ENCODE results near the gene TET3. TPM values are rescaled to one million over a fixed set of nuclear protein-coding genes. Genes with fewer than 3 reads are reported as not detected.

Gene TET3
- total and polyA plus RNA-seq, 2 donors (not counting 1 experiment from before 2014, with no cell fraction given): 2.1 to 3.1 TPM

GRCh38 chr2:73985308-73986084, 786 bp downstream of the TET3 start:
- H3K9ac ChIP-seq (ENCODE audit: insufficient read depth, low read length): peak overlapping the region; percentile 26
- H3K79me2 ChIP-seq (ENCODE audit: control insufficient read depth, insufficient read depth, low read length): peaks cover 8% of the 10 kb centered on the region
- peak overlapping the region; percentile 22 for H2AFZ ChIP-seq (ENCODE audit: low read length)
- peak overlapping the region; percentile 46 to 67 (median 61) for H3K4me3 ChIP-seq (replicated peaks in 1 of 4; ENCODE audit: control extremely low read depth in 1 of 4, insufficient read depth in 1 of 4, low read depth in 3 of 4, low read length in 4 of 4)
- H3K27ac ChIP-seq (ENCODE audit: insufficient read depth, low read length): peak overlapping the region; percentile 27
- peak overlapping the region; percentile 83 for H3K4me2 ChIP-seq (ENCODE audit: extremely low read depth, insufficient read depth, low read length)
- TF ChIP-seq CTCF (conservative IDR thresholded peaks at IDR 0.05 in 1 of 2, IDR thresholded peaks at IDR 0.05 in 1 of 2; ENCODE audit: low read depth in 1 of 2, low read length in 2 of 2): no peak
- TF ChIP-seq EZH2 (IDR thresholded peaks at IDR 0.05; ENCODE audit: low read length, missing control alignments): no peak
- no peaks in the 10 kb centered on the region for H3K9me3 ChIP-seq (ENCODE audit: control insufficient read depth, insufficient read depth, low read depth, low read length)
- no peaks in the 10 kb centered on the region for H3K27me3 ChIP-seq (ENCODE audit: control insufficient read depth, insufficient read depth, low read length)
- H3K4me1 ChIP-seq (ENCODE audit: control insufficient read depth, extremely low read depth, insufficient read depth, low read length): peaks cover 12% of the 10 kb centered on the region
- no peaks in the 10 kb centered on the region for H4K20me1 ChIP-seq (ENCODE audit: control insufficient read depth, extremely low read depth, insufficient read depth, low read length)
- no peaks in the 10 kb centered on the region for H3K36me3 ChIP-seq (ENCODE audit: control insufficient read depth, insufficient read depth, low read length)
- DNase-seq (ENCODE audit: low read depth in 2 of 2): no peak

GRCh38 chr2:73986085-73986681, 1.5 kb downstream of the TET3 start:
- Histone ChIP-seq H3K4me2 (ENCODE audit: extremely low read depth, insufficient read depth, low read length) (peak overlapping the region; percentile 83), H3K9me3 (ENCODE audit: control insufficient read depth, insufficient read depth, low read depth, low read length) (no peaks in the 10 kb centered on the region), H3K4me3 (replicated peaks in 1 of 4; ENCODE audit: control extremely low read depth in 1 of 4, insufficient read depth in 1 of 4, low read depth in 3 of 4, low read length in 4 of 4) (peak overlapping the region; percentile 46 to 67 (median 61)), H3K27me3 (ENCODE audit: control insufficient read depth, insufficient read depth, low read length) (no peaks in the 10 kb centered on the region), H3K36me3 (ENCODE audit: control insufficient read depth, insufficient read depth, low read length) (no peaks in the 10 kb centered on the region), H2AFZ (ENCODE audit: low read length) (no peak overlapping the region), H3K27ac (ENCODE audit: insufficient read depth, low read length) (no peak overlapping the region), H3K4me1 (ENCODE audit: control insufficient read depth, extremely low read depth, insufficient read depth, low read length) (peaks cover 8% of the 10 kb centered on the region), H4K20me1 (ENCODE audit: control insufficient read depth, extremely low read depth, insufficient read depth, low read length) (no peaks in the 10 kb centered on the region), H3K9ac (ENCODE audit: insufficient read depth, low read length) (no peak overlapping the region), H3K79me2 (ENCODE audit: control insufficient read depth, insufficient read depth, low read length) (peaks cover 8% of the 10 kb centered on the region)
- TF ChIP-seq EZH2 (IDR thresholded peaks at IDR 0.05; ENCODE audit: low read length, missing control alignments): no peak
- no peak for TF ChIP-seq CTCF (conservative IDR thresholded peaks at IDR 0.05 in 1 of 2, IDR thresholded peaks at IDR 0.05 in 1 of 2; ENCODE audit: low read depth in 1 of 2, low read length in 2 of 2)
- DNase-seq (ENCODE audit: low read depth in 2 of 2): no peak

- Histone ChIP-seq H3K4me3 (replicated peaks in 1 of 4; ENCODE audit: control extremely low read depth in 1 of 4, insufficient read depth in 1 of 4, low read depth in 3 of 4, low read length in 4 of 4) (peak overlapping the region in 2 of 4 experiments; percentile 35 to 40), H2AFZ (ENCODE audit: low read length) (no peak overlapping the region), H3K27me3 (ENCODE audit: control insufficient read depth, insufficient read depth, low read length) (no peaks in the 10 kb centered on the region), H3K36me3 (ENCODE audit: control insufficient read depth, insufficient read depth, low read length) (no peaks in the 10 kb centered on the region), H4K20me1 (ENCODE audit: control insufficient read depth, extremely low read depth, insufficient read depth, low read length) (no peaks in the 10 kb centered on the region), H3K4me1 (ENCODE audit: control insufficient read depth, extremely low read depth, insufficient read depth, low read length) (peaks cover 8% of the 10 kb centered on the region), H3K27ac (ENCODE audit: insufficient read depth, low read length) (no peak overlapping the region), H3K9me3 (ENCODE audit: control insufficient read depth, insufficient read depth, low read depth, low read length) (no peaks in the 10 kb centered on the region), H3K79me2 (ENCODE audit: control insufficient read depth, insufficient read depth, low read length) (peaks cover 10% of the 10 kb centered on the region), H3K9ac (ENCODE audit: insufficient read depth, low read length) (no peak overlapping the region), H3K4me2 (ENCODE audit: extremely low read depth, insufficient read depth, low read length) (peak overlapping the region; percentile 44)
- peak; percentile 58 to 66 for DNase-seq (ENCODE audit: low read depth in 2 of 2)
- peak; percentile 30 to 43 for TF ChIP-seq CTCF (conservative IDR thresholded peaks at IDR 0.05 in 1 of 2, IDR thresholded peaks at IDR 0.05 in 1 of 2; ENCODE audit: low read depth in 1 of 2, low read length in 2 of 2)
- no peak for TF ChIP-seq EZH2 (IDR thresholded peaks at IDR 0.05; ENCODE audit: low read length, missing control alignments)
Observed at GRCh38 chr2:73987109-73987947, 2.6 kb downstream of the TET3 start.
